GM21447 (cell line): ENCODE results near the gene ABRACL.
"Not testable (repeated sequence)": the region's sequence is repeated elsewhere in the genome, so short reads cannot be mapped to it uniquely, and the experiment has no call there.

ENCODE experiments used
- ATAC-seq: cut with Tn5 transposase; IDR thresholded peaks from one replicate; pipeline ENCODE4 v1.9.1; 2021; ENCODE audit not compliant: unreplicated experiment

ABRACL gene

GRCh38 chr6:139028658-139029469 is at the start of gene ABRACL:
Gene ABRACL, plus strand, starts transcription at chr6:139028745. Its CDS starts 5,416 bp downstream, at chr6:139034161.
- ATAC-seq = peak; percentile 64

GRCh38 chr6:138979365-138979764 is 49.2 kb upstream of the ABRACL start:
- ATAC-seq = no peak

GRCh38 chr6:138979813-138980668 is 48.5 kb upstream of the ABRACL start:
- ATAC-seq = no peak

- ATAC-seq = no peak
These were observed 47.1 kb upstream of the ABRACL start for GRCh38 chr6:138981416-138981815.

- ATAC-seq = no peak
These were observed 42.0 kb upstream of the ABRACL start for GRCh38 chr6:138986578-138986977.

- ATAC-seq = no peak
These were observed 41.4 kb upstream of the ABRACL start for GRCh38 chr6:138987080-138987642.

- peak; percentile 92 for ATAC-seq
These were observed 40.7 kb upstream of the ABRACL start, which contains the start of gene REPS1 for GRCh38 chr6:138987643-138988468. Gene REPS1, minus strand, starts transcription at chr6:138988253. Its CDS starts 571 bp downstream, at chr6:138987682.

GRCh38 chr6:138988469-138988834 is 40.1 kb upstream of the ABRACL start:
- ATAC-seq = peak; percentile 3

- no peak for ATAC-seq
These were observed 39.2 kb upstream of the ABRACL start for GRCh38 chr6:138989098-138989983.

- no peak for ATAC-seq
These were observed 37.3 kb upstream of the ABRACL start for GRCh38 chr6:138991206-138991605.

- ATAC-seq = not testable (repeated sequence)
These were observed 35.6 kb upstream of the ABRACL start for GRCh38 chr6:138992965-138993364.

GRCh38 chr6:138993410-138993809 is 35.1 kb upstream of the ABRACL start:
- ATAC-seq = not testable (repeated sequence)

GRCh38 chr6:138996524-138996923 is 32.0 kb upstream of the ABRACL start:
- no peak for ATAC-seq

- ATAC-seq = no peak
These were observed 31.4 kb upstream of the ABRACL start for GRCh38 chr6:138997136-138997535.

- no peak for ATAC-seq
These were observed 28.4 kb upstream of the ABRACL start for GRCh38 chr6:138999949-139000725.

- ATAC-seq = no peak
These were observed 24.8 kb upstream of the ABRACL start for GRCh38 chr6:139003751-139004150.

- no peak for ATAC-seq
These were observed 22.1 kb upstream of the ABRACL start for GRCh38 chr6:139006477-139006876.

GRCh38 chr6:139007428-139007827 is 21.1 kb upstream of the ABRACL start:
- no peak for ATAC-seq

GRCh38 chr6:139008117-139008516 is 20.4 kb upstream of the ABRACL start:
- ATAC-seq = no peak
